Stimulated activated CD4-positive, alpha-beta T cell treated with anti-CD3 and anti-CD28 coated beads, Interleukin-2, amount 100 ng/mL, for 4 hours (primary cell): ENCODE results near the gene TNS2.
"Not testable (repeated sequence)": the region's sequence is repeated elsewhere in the genome, so short reads cannot be mapped to it uniquely, and the experiment has no call there.

Experiments
- DNase-seq: peaks from one replicate; pipeline ENCODE4 v3.0.0-alpha.2; 2020; ENCODE audit warnings: low read depth

Gene TNS2

GRCh38 chr12:53094394-53094787 lies 44.5 kb downstream of the TNS2 start:
- no peak for DNase-seq

- DNase-seq, result not testable (repeated sequence)
These were observed 45.1 kb downstream of the TNS2 start for GRCh38 chr12:53094796-53095595.

DNA sequence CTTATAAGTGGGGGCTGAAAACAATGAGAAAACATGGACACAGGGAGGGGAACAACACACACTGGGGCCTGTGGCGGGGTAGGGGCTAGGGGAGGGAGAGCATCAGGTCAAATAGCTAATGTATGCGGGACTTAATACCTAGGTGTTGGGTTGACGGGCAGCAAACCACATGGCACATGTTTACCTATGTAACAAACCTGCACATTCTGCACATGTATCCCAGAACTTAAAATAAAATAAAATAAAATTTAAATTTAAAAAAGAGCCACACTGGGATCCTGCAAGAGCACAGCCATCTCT lies 45.7 kb downstream of the TNS2 start:
- DNase-seq, result not testable (repeated sequence)

- DNase-seq, result no peak
These were observed 46.4 kb downstream of the TNS2 start for GRCh38 chr12:53096089-53096741.

GRCh38 chr12:53096759-53097158 lies 46.9 kb downstream of the TNS2 start:
- DNase-seq, result no peak

GRCh38 chr12:53097207-53097563 lies 47.3 kb downstream of the TNS2 start:
- DNase-seq, result no peak

GRCh38 chr12:53097564-53098353 lies 47.9 kb downstream of the TNS2 start, which contains the start of gene IGFBP6:
Gene IGFBP6, plus strand, starts transcription at chr12:53097667. Its CDS starts 51 bp downstream, at chr12:53097718.
- peak; percentile 28 for DNase-seq

DNA sequence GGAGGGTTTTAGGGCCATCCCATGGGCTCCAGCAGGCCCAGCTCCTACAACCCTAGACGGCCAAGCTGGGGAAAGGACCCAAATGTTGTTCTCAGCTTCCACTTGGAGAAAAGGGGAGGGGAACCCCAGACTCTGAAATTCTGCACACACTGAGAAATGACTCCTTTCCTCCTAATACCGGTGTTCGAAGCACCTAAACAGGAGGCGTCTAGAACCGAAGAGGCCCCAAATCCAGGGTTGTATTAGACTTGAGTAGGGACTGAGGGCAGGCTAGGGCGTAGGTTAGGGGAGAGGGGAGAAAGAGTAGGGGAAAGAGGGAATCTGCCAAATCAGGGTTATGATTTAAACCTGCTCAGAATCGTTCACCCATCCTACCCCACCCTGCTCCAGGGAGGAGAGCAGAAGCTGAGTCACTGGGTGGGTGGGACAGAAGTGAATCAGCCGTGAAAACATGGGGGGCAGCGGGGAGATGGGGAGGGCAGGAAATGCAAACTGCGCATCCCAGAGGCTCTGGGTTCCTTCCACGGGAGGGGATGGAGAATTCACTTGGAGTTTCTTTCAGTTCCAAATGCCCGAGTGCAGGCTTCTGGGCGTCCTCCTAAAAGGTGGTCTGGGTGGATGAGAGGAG lies 48.6 kb downstream of the TNS2 start:
- DNase-seq, result no peak

GRCh38 chr12:53099071-53099882 lies 49.4 kb downstream of the TNS2 start:
- DNase-seq, result peak; percentile 78

DNA sequence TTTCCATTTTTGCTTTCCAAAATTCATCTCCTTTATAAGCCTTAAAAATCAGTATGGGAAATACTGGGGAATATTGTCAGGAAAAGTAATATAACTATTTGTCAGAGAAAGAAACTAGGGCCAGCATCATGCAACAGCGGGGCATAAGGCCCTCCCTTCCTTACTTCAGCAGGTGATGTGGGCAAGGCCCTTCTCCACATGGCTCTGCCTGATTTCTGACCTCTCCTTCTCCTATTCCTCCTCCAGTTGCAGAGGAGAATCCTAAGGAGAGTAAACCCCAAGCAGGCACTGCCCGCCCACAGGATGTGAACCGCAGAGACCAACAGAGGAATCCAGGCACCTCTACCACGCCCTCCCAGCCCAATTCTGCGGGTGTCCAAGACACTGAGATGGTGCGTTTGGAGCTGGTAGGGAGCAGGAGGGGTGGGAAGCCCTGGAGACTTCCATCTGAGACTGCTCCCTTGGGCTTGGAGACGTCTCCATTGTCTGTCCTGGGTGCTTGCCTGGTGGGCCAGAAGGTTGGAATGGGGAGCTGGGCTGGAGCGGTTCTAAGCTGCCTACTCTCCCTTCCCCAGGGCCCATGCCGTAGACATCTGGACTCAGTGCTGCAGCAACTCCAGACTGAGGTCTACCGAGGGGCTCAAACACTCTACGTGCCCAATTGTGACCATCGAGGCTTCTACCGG lies 50.7 kb downstream of the TNS2 start:
- no peak for DNase-seq

GRCh38 chr12:53101266-53101665 lies 51.4 kb downstream of the TNS2 start:
- no peak for DNase-seq

GRCh38 chr12:53101931-53102781 lies 52.3 kb downstream of the TNS2 start:
- no peak for DNase-seq

DNA sequence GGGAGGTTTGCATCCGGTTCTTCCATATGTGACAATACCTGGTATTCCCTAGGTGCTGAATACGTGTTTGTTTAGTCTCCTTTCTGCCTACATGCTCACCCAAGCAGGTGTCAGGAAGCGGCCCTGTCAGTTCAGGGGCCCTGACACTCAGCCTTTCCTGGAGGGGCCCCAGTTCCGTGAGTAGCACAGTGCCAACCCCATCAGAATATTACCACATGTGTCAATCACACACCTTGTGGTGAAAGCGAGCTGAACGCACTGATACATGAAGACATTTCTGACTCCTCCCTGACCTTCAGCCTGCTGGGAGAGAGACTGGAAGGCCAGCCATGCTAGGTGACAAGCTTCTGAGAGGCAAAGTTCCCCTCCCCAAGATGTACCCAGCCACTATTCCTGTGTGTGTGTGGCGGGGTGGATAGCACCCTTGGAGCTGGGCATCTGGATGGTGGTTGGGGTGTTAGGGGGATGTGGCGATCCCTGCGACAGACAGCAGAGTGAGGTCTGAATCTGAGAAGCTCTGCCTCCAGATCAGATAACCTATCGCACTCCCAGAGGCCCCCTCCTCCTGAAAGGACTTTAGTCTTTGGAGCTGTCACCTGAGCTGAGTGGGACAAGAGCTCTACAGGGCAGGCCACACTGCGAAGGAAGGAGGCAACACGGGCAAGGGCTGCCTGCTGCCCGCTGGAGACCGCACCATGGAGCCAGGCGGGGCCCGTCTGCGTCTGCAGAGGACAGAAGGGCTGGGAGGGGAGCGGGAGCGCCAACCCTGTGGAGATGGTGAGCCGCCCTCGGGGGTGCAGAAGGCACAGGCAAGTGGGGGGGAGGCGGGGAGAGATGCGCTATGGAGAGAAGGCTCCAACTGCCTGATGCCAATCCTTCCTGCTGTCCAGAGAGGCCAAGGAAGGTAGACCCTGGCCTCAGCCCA lies 53.3 kb downstream of the TNS2 start, which contains the start of gene SOAT2:
SOAT2 (plus strand) TSS at position 604 of the 925 bp plus-strand sequence; CDS start at position 696, 92 bp downstream.
- no peak for DNase-seq

DNA sequence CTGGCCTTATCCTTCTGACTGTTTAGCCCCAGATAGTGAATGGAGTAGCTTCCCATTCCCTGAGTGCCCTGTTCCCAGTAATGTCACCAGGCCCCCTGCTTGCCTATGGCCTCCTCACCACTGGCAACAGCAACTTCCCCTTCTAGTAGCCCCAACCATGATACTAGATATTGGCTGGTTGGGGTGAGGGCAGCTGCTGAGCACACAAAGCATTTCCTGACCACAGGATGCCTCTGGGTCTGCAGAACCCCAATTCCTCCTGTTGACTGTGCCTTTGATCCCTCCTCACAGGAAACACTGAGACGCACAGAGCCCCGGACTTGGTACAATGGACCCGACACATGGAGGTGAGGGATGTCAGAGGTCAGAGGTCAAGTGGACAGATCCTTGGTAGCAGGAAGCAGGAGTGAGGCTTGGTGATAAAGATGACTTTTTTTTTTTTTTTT lies 54.0 kb downstream of the TNS2 start:
- DNase-seq, result no peak

DNA sequence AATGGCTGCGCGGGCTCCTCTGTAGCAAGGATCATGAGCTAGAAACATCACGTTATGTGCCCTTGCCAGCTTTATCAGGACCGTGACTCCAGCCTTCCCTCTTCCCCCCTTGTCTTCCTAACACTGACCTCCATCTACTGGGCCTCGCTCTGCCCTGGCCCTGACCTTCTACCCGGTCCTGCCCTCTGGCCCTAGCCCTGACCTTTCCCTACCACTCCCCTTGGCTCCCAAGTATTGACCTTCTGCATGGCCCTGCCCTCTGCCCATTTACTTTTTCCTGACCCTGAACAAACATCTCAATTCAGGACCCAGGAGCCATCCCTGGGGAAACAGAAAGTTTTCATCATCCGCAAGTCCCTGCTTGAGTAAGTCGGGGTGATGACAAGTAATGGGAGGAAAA lies 55.4 kb downstream of the TNS2 start:
- DNase-seq, result no peak

GRCh38 chr12:53105712-53106439 lies 56.0 kb downstream of the TNS2 start:
- DNase-seq, result no peak

DNA sequence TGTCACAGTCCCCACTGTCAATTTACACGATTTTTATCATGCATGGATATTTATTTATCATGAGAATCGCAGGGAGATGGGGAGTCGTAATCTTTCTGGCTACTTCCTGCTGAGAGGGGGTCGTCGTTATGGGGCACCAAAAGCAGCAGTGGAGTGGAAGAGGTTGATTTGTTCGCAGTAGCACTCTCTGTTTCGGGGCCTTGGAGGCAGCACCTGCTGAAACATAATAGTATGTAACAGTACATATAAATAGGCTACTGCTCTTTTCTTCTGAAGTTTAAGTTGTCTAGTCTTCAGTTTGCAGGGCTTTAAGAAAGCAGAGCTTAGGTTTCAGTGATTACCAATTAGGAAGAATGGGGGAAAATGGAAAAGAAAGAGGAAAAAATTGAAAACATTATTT lies 57.3 kb downstream of the TNS2 start:
- DNase-seq, result no peak

- DNase-seq, result not testable (repeated sequence)
These were observed 62.6 kb downstream of the TNS2 start for GRCh38 chr12:53112431-53112830.
